ENCODE measurements around the gene NFIA. TPM values are rescaled to one million over a fixed set of nuclear protein-coding genes. Genes with fewer than 3 reads are reported as not detected.

The NFIA gene
- total and polyA plus RNA-seq, 2 of the 13 experiments (the other 11 are each of a cell fraction or from before 2014, with no cell fraction given) = 14.7 to 28.5 TPM

DNA sequence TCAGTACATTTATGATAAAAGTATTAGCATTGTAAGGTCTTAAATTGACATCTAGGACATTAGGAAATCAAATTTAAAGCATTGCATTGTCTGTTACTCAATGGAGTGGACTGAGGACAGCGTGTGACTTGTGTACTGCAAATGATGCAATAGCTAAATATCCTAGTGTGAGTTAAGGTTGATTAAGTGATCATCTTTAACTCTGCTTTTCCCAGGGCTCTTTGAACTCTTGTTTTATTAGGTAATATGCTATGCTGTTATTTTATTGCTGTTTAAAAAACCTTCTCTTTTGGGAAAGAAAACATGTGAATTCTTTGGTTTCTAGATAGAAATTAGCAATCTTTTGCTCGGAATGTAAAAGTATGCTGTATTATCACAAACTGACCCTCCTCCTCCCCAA is 38.6 kb downstream of the NFIA start (continued):
- TF ChIP-seq ZNF775 (CRISPR knock-in tag; IDR thresholded peaks at IDR 0.05; ENCODE audit: borderline replicate concordance) (no peak), STAT5B (CRISPR knock-in tag; IDR thresholded peaks at IDR 0.05) (no peak), AKNA (CRISPR knock-in tag; IDR thresholded peaks at IDR 0.05; ENCODE audit: borderline replicate concordance) (no peak), RXRB (CRISPR knock-in tag; IDR thresholded peaks at IDR 0.05; ENCODE audit: borderline replicate concordance) (peak; percentile 75), SP2 (CRISPR knock-in tag; IDR thresholded peaks at IDR 0.05) (no peak), ZNF577 (CRISPR knock-in tag; IDR thresholded peaks at IDR 0.05; ENCODE audit: borderline replicate concordance, low read depth) (no peak), ZMYM3 (CRISPR knock-in tag; IDR thresholded peaks at IDR 0.05) (no peak), SMAD3 (CRISPR knock-in tag; IDR thresholded peaks at IDR 0.05) (no peak), TCF7L2 (IDR thresholded peaks at IDR 0.05; ENCODE audit: low read depth, low read length) (no peak), ZKSCAN1 (IDR thresholded peaks at IDR 0.05; ENCODE audit: low read length) (no peak), ZNF841 (CRISPR knock-in tag; IDR thresholded peaks at IDR 0.05; ENCODE audit: borderline replicate concordance) (no peak), TOPORS (CRISPR knock-in tag; IDR thresholded peaks at IDR 0.05) (no peak), BHLHE40 (IDR thresholded peaks at IDR 0.05; ENCODE audit: low read length) (no peak), ZNF562 (CRISPR knock-in tag; IDR thresholded peaks at IDR 0.05; ENCODE audit: borderline replicate concordance) (no peak), SALL2 (CRISPR knock-in tag; IDR thresholded peaks at IDR 0.05) (no peak), AGO2 (optimal IDR thresholded peaks at IDR 0.05; ENCODE audit: low read depth, low read length) (no peak), ZNF383 (CRISPR knock-in tag; IDR thresholded peaks at IDR 0.05; ENCODE audit: borderline replicate concordance) (no peak), SRSF1 (optimal IDR thresholded peaks at IDR 0.05; ENCODE audit: low read depth, low read length) (no peak)
- TF ChIP-seq, protein P1, sequence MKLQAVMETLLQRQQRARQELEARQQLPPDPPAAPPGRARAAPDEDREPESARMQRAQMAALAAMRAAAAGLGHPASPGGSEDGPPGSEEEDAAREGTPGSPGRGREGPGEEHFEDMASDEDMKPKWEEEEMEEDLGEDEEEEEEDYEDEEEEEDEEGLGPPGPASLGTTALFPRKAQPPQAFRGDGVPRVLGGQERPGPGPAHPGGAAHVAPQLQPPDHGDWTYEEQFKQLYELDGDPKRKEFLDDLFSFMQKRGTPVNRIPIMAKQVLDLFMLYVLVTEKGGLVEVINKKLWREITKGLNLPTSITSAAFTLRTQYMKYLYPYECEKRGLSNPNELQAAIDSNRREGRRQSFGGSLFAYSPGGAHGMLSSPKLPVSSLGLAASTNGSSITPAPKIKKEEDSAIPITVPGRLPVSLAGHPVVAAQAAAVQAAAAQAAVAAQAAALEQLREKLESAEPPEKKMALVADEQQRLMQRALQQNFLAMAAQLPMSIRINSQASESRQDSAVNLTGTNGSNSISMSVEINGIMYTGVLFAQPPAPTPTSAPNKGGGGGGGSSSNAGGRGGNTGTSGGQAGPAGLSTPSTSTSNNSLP (IDR thresholded peaks at IDR 0.05; ENCODE audit: low read depth, low read length) = peak; percentile 80; the same call in 1 of the 2 replicates
- TF ChIP-seq, protein P2, sequence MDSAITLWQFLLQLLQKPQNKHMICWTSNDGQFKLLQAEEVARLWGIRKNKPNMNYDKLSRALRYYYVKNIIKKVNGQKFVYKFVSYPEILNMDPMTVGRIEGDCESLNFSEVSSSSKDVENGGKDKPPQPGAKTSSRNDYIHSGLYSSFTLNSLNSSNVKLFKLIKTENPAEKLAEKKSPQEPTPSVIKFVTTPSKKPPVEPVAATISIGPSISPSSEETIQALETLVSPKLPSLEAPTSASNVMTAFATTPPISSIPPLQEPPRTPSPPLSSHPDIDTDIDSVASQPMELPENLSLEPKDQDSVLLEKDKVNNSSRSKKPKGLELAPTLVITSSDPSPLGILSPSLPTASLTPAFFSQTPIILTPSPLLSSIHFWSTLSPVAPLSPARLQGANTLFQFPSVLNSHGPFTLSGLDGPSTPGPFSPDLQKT (CRISPR knock-in tag; IDR thresholded peaks at IDR 0.05; ENCODE audit: borderline replicate concordance) = no peak
- TF ChIP-seq, protein P3, sequence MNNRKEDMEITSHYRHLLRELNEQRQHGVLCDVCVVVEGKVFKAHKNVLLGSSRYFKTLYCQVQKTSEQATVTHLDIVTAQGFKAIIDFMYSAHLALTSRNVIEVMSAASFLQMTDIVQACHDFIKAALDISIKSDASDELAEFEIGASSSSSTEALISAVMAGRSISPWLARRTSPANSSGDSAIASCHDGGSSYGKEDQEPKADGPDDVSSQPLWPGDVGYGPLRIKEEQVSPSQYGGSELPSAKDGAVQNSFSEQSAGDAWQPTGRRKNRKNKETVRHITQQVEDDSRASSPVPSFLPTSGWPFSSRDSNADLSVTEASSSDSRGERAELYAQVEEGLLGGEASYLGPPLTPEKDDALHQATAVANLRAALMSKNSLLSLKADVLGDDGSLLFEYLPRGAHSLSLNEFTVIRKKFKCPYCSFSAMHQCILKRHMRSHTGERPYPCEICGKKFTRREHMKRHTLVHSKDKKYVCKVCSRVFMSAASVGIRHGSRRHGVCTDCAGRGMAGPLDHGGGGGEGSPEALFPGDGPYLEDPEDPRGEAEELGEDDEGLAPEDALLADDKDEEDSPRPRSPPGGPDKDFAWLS (CRISPR knock-in tag; IDR thresholded peaks at IDR 0.05; ENCODE audit: borderline replicate concordance) = no peak
